Purkinje cell (primary cell): ENCODE results near the gene NLGN2. TPM values are rescaled to one million over a fixed set of nuclear protein-coding genes. Genes with fewer than 3 reads are reported as not detected.

Experiments used
- polyA plus RNA-seq: library from polyadenylated mRNA; unstranded; fragments of >200 nt; fragmentation: Nextera tagmentation; gene quantifications from 2 replicates; pipeline ENCODE4 v1.2.1, GENCODE V29; 2014

Gene NLGN2
- polyA plus RNA-seq, result 6.6 and 13.0 TPM in 2 replicates

DNA sequence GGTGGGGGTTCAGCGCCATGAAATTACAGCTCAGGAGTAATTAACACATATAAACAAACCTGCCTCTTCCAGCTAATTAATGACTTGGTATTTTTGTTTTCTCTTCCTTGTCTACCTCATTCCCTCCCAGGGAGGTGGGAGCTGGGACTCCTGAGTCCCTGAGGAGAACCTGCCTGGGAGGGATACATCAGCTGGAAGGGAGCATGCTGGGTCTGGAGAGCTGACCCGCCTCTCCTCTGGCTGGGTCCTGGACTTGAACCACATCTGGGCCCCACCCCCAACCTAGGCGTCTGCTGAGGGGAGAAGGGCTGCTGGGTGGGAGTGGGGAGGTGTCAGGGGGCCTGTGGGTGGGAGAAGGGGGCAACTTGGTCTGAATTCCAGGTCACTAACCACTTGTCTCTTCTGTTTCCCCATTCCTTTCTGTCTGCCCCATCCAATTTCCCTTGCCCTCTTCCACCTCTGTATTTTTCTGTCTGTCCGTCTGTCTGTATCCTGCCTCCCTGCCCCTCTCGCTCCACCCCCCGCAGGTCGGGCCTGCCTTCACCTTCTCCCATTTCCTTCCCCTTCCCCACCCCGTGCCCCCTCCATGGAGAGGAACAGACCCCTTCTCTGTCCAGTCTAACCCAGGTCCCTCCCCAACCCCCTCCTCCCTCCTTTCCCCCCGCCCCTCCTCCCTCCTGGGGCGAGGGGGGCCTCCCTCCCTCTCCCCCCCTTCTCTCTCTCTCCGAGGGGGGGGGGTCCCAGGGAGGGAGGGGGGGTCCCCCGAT lies at the start of gene NLGN2:
Gene NLGN2, plus strand, starts transcription at position 361 of the 767 bp plus-strand sequence. CDS start 411 bp downstream, outside the sequence.

DNA sequence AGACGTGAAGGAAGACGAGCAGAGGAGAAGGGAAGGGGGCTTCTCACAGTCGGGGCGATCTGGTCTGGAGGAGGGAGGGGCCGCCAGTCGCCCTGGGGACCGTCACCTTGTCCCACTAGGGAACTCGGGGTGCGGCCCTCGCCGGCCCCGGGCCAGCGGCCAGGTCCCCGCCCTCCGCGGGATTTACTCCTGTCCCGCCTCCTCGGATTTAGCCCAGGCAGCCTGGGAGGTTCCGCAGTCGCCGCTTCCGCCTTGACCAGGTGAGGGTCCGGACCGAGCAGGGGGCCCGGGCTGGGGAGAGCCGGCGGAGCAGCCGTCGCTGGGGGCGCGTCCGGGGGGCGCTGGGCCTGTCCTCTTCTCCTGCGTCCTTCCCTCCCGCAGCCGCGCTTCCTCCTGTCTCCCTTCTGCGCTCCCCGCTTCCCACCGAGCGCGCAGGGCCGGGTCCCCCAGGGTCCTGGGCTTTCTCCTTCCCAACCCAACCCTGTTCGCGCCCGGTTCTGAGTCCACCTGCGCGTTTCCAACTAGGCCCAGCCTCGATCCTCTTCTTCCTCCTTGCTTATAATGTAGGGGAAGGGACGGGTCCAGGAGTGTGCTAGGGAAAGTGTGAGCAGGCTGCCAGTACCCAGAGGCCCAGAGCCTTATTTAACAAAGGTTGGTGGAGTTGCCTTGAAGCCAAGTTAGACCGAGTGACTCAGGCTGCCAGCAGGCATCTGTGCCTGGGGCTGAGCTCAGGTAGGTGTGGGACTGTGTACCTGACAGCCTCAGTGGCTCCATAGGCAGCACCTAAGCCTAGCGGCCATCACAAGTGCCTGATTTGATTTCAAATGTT lies 26.6 kb upstream of the NLGN2 start, which contains the start of gene TNK1:
Gene TNK1, plus strand, starts transcription at position 235 of the 829 bp plus-strand sequence. CDS start 1,838 bp downstream, outside the sequence.

DNA sequence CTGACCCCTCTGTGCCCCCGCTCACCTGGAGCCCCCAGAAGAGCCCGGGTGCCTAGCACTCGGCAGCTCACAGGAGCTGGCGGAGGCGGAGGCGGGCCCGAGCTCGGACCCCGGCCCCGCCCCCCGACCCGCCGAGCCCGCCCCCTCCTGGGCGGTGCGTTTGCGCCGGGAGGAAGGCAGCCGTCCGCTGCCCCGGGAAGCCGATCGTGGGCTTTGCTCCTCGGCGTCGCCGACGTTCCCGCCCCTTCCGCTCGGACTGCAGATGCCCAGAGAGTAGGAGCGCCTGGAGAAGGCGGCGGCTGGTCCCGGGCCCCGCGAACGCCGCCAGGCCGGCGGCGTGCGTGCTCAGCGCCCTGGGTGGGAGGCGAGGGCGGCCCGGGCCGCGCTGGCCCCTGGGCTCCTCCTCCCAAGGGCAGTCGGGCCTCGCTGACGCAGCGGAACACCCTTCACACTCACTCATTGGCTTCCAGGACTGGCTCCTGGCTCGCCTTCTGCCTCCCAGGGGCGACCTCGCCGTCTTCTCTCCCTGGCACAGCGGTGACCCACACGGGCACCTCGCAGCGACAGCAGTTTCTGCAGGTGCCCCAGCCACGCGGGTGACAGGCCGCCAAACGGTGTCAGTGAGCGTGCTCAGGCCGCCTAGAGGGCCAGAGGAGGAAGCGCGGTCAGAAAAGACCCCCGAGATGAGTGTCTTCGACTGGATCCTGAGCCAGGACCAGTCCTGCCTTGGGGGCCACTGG lies 13.0 kb upstream of the NLGN2 start, which contains the start of gene PLSCR3:
Gene PLSCR3, minus strand, starts transcription at position 74 of the 740 bp plus-strand sequence. CDS start 415 bp downstream, outside the sequence.

DNA sequence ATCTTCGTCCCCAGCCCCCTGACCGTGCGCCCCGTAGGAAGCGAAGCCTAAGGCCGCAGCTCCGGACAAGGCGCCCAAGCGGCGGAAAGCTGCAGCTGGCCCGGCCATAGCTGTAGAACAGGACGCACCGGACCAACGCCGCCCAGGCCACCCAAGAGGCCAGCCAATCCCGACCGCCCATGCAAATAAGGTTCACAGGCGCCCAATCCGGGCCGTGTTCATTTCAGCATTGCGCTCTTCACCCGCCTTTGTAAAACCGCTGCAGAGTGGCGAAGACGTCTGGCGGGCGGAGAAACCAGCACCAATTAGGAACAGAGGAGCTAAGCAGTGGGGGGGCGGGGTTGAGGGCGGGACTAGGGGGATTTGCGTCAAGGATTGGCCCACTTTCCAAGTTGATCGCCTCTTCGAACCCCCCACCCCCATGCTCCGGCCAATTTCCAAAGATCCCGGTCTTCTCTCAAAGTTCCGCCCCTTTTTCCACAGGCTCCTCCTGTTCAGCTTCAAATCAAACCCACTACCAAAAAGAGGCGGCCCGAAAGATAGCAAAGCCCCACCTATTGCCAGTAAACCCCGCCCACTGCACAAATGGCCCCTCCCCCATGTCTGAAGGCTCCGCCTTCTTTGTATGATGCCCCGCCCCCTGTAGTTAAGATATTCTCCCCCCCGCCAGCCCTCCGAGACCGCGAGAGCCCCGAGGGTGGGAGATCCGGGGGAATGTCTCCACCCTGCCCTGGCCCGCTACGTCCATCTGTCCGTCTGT lies 3.5 kb upstream of the NLGN2 start, which contains the start of gene TMEM256:
Gene TMEM256, minus strand, starts transcription at position 121 of the 760 bp plus-strand sequence. Its CDS starts 13 bp downstream, at position 108.

DNA sequence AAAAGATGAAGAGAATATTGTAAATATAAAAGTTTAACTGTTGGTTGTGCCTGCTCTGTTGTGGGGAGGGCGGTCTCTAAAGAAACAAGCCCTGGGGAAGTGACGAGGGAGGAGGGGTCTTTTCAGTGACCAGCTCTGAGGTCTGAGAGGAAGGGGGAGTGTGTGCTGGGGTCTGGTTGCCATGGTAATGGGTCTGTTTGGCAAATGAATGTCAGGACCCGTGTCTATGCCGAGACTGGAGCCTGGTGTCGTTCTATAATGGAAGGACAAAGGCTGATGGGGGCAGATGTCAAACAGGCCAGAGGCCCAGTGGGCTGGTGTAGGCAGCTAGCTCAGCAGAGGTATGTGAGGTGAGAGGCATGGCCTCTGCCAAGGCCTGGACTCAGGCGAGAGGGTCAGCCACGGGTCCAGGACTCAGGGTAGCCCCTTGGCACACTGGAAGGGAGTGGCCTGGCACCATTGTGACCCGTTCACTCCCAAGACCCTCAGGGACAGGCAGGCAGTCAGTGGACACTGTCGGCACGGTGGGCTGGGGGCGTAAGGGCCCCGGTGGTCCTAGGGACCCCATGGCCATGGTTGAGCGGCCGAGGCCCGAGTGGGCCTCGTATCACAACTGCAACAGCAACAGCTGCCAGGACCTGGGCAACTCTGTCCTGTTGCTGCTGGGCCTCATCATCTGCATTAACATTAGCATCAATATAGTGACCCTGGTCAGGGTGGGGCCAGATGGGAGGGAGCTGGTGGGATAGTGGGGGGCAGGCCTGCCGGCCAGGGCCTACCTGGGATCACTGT lies 12.4 kb downstream of the NLGN2 start, which contains the start of gene SPEM1:
Gene SPEM1, plus strand, starts transcription at position 506 of the 792 bp plus-strand sequence. Its CDS starts 61 bp downstream, at position 567.

DNA sequence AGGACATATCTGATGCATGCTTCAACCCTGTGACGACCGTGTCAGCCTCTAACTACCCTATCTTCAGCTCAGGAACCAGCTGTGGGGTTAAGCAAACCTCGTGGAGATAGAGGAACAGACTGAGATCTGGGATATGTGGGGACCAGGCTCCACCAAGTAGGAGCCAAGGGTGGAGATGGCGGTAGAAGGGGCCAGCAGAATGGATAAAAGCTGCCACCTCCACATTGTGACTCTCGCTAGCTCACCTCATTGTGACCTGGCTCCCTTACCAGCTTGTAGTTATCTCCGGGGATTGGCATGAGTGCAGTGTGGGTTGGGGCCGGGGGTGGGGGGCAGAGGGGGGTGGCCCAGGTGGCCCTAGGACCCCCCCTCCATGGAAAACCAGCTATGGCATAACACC lies 17.7 kb downstream of the NLGN2 start, which contains the start of gene SPEM2:
Gene SPEM2, plus strand, starts transcription at position 301 of the 400 bp plus-strand sequence. Its CDS starts 73 bp downstream, at position 374.

DNA sequence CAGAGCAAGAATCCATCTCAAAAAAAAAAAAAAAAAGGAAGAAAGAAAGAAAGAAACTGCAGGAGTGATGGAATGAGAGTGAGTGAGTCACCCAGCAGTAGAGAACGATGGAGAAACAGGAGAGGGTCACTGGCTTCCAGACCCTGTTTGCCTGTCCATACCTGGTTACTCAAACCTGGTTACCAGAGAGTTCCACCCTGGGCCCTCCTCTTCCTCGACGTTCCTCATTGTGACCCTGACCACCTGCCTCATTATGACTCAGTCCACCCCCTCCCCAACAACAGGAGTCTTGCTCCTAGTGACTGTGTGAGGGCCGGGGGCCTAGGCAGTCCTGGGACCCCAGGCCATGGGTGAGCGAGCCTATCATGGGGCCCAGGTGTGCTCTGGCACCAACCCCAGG lies 20.9 kb downstream of the NLGN2 start, which contains the start of gene SPEM3:
Gene SPEM3, plus strand, starts transcription at position 301 of the 400 bp plus-strand sequence. Its CDS starts 46 bp downstream, at position 347.

DNA sequence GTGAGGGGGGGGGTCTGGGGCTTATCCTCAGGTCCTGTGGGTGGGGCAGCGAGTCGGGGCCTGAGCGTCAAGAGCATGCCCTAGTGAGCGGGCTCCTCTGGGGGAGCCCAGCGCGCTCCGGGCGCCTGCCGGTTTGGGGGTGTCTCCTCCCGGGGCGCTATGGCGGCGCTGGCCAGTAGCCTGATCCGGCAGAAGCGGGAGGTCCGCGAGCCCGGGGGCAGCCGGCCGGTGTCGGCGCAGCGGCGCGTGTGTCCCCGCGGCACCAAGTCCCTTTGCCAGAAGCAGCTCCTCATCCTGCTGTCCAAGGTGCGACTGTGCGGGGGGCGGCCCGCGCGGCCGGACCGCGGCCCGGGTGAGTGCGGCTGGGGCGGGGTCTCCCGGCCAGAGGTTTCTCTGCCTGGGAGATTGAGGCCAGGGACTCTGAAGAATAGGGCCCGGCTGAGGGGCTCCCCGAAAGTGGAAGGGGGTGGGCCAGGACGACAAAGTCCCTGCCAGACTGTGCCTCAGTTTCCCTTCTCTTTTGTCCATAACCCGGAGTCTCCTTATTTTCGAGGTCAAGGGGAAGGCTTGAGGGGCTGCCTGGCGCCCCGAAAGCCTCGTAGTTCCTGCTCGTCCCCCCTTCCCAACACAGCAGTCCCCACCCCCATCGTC lies 31.9 kb downstream of the NLGN2 start, which contains the start of gene FGF11:
Gene FGF11, plus strand, starts transcription at position 51 of the 651 bp plus-strand sequence. Its CDS starts 109 bp downstream, at position 160.

DNA sequence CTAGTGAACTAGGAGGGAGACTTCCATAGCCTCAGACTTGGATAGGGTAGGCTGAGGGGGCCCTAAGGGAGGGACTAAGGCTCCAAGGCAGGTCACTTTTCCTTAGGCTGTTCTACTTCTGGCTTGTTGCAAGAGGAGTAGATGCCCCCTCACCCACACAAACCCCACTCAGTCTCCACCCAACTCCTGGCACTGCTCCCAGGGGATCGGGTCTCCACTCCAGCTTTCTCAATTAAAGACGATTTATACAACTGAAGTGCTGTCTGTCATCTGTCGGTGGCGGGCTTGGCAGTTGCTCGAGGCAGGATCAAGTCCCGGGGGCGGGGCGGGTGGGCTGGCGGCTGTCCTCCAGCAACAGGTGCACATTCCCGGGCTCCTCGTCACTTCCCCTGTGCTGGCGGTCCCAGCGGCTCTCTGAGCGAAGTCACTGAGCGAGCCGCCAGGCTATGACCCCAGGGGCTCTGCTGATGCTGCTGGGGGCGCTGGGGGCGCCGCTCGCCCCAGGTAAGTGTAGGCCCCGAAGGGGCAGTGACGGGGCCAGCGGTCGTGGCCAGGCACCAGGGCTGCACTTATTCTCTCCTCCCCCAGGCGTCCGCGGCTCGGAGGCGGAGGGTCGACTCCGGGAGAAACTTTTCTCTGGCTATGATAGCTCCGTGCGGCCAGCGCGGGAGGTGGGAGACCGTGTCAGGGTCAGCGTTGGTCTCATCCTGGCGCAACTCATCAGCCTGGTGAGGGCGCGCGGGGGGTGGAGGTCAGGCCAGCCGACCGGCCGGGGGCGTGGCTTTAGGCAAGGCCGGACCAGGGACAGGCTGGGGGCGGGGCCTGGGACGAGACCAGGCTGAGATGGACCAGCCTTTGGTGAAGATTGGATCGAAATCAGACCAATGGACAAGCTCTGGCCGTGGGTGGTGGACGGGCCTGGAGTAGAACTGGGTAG lies 37.3 kb downstream of the NLGN2 start, which contains the start of gene CHRNB1:
Gene CHRNB1, plus strand, starts transcription at position 380 of the 937 bp plus-strand sequence. Its CDS starts 67 bp downstream, at position 447.

Other genes starting within 250 kb of the NLGN2 start
- gene ASGR1, start 228.5 kb upstream of the NLGN2 start, polyA plus RNA-seq, result 1.7 and 5.0 TPM in 2 replicates
- 1.7 and 3.0 TPM in 2 replicates for gene DLG4, start 188.0 kb upstream of the NLGN2 start, polyA plus RNA-seq
- gene ACADVL, start 187.9 kb upstream of the NLGN2 start, polyA plus RNA-seq, result 50.1 and 52.5 TPM in 2 replicates
- 0.91 and 1.8 TPM in 2 replicates for gene DVL2, start 173.3 kb upstream of the NLGN2 start, polyA plus RNA-seq
- gene PHF23, start 168.4 kb upstream of the NLGN2 start, polyA plus RNA-seq, result 8.9 and 12.1 TPM in 2 replicates
- 235 and 613 TPM in 2 replicates for gene GABARAP, start 165.4 kb upstream of the NLGN2 start, polyA plus RNA-seq
- gene CTDNEP1, start 156.1 kb upstream of the NLGN2 start, polyA plus RNA-seq, result 9.3 and 15.5 TPM in 2 replicates
- 15.8 and 16.6 TPM in 2 replicates for gene ELP5, start 155.6 kb upstream of the NLGN2 start, polyA plus RNA-seq
- not detected in 2 replicates for gene CLDN7, start 145.4 kb upstream of the NLGN2 start, polyA plus RNA-seq
- not detected in 2 replicates for gene SLC2A4, start 126.1 kb upstream of the NLGN2 start, polyA plus RNA-seq
- not detected in 2 replicates for gene YBX2, start 113.2 kb upstream of the NLGN2 start, polyA plus RNA-seq
- 41.6 and 47.0 TPM in 2 replicates for gene EIF5A, start 100.2 kb upstream of the NLGN2 start, polyA plus RNA-seq
- gene GPS2, start 92.5 kb upstream of the NLGN2 start, polyA plus RNA-seq, result 42.5 and 54.6 TPM in 2 replicates
- 0.34 TPM in 1 of 2 replicates, not detected in the other for gene NEURL4, start 78.5 kb upstream of the NLGN2 start, polyA plus RNA-seq
- gene ACAP1, start 71.3 kb upstream of the NLGN2 start, polyA plus RNA-seq, result 4.1 and 5.8 TPM in 2 replicates
- not detected in 2 replicates for gene KCTD11, start 55.7 kb upstream of the NLGN2 start, polyA plus RNA-seq
- not detected in 2 replicates for gene TMEM95, start 52.7 kb upstream of the NLGN2 start, polyA plus RNA-seq
- gene TNK1, start 26.8 kb upstream of the NLGN2 start, polyA plus RNA-seq, result 0.15 TPM in 1 of 2 replicates, not detected in the other
- gene PLSCR3, start 13.3 kb upstream of the NLGN2 start, polyA plus RNA-seq, result 1.3 and 1.8 TPM in 2 replicates
- 148 and 161 TPM in 2 replicates for gene TMEM256, start 3.7 kb upstream of the NLGN2 start, polyA plus RNA-seq
- not detected in 2 replicates for gene SPEM1, start 12.5 kb downstream of the NLGN2 start, polyA plus RNA-seq
- gene SPEM2, start 17.8 kb downstream of the NLGN2 start, polyA plus RNA-seq, result not detected in 2 replicates
- gene SPEM3, start 21.0 kb downstream of the NLGN2 start, polyA plus RNA-seq, result not detected in 2 replicates
- not detected in 2 replicates for gene TMEM102, start 27.6 kb downstream of the NLGN2 start, polyA plus RNA-seq
- 1.2 and 2.0 TPM in 2 replicates for gene FGF11, start 31.7 kb downstream of the NLGN2 start, polyA plus RNA-seq
- gene CHRNB1, start 37.2 kb downstream of the NLGN2 start, polyA plus RNA-seq, result 14.7 and 16.0 TPM in 2 replicates
- gene ZBTB4, start 71.8 kb downstream of the NLGN2 start, polyA plus RNA-seq, result 9.2 and 9.5 TPM in 2 replicates
- not detected in 2 replicates for gene SLC35G6, start 73.6 kb downstream of the NLGN2 start, polyA plus RNA-seq
- gene POLR2A, start 76.5 kb downstream of the NLGN2 start, polyA plus RNA-seq, result 6.4 and 7.7 TPM in 2 replicates
- gene TNFSF12, start 141.2 kb downstream of the NLGN2 start, polyA plus RNA-seq, result 1.9 and 5.1 TPM in 2 replicates
- gene TNFSF13, start 150.9 kb downstream of the NLGN2 start, polyA plus RNA-seq, result 0.28 TPM in 1 of 2 replicates, not detected in the other
- 2.3 and 3.2 TPM in 2 replicates for gene SENP3, start 154.1 kb downstream of the NLGN2 start, polyA plus RNA-seq
- gene CD68, start 171.8 kb downstream of the NLGN2 start, polyA plus RNA-seq, result 0.63 TPM in 1 of 2 replicates, not detected in the other
- 14.2 and 26.1 TPM in 2 replicates for gene MPDU1, start 176.0 kb downstream of the NLGN2 start, polyA plus RNA-seq
- gene SOX15, start 182.2 kb downstream of the NLGN2 start, polyA plus RNA-seq, result 5.0 and 6.3 TPM in 2 replicates
- gene FXR2, start 207.1 kb downstream of the NLGN2 start, polyA plus RNA-seq, result 7.1 and 20.3 TPM in 2 replicates
- gene SAT2, start 220.0 kb downstream of the NLGN2 start, polyA plus RNA-seq, result 107 and 126 TPM in 2 replicates
- gene SHBG, start 222.3 kb downstream of the NLGN2 start, polyA plus RNA-seq, result 2.5 TPM in 1 of 2 replicates, not detected in the other
- 56.0 and 70.0 TPM in 2 replicates for gene ATP1B2, start 243.1 kb downstream of the NLGN2 start, polyA plus RNA-seq